HepG2 (cell line): ENCODE measurements around the gene UTP25. TPM values are rescaled to one million over a fixed set of nuclear protein-coding genes. Genes with fewer than 3 reads are reported as not detected.
A peak's percentile ranks its signal among the peaks of the same experiment; 100 is the strongest.

Source experiments
- ASH2L ChIP-seq: fragments of 300-600, 200-600 bp; sonication (generic); IDR thresholded peaks from 2 replicates; pipeline ENCODE4 v1.7.0; 2017; ENCODE audit warnings: low read depth, mild to moderate bottlenecking, moderate library complexity, mixed read lengths, low read length; ENCODE audit not compliant: insufficient read length
- CBX1 ChIP-seq: IDR thresholded peaks from one replicate; pipeline ENCODE4 v1.6.1; 2016; ENCODE audit warnings: antibody characterized with exemption, low read depth
- FOXP1 ChIP-seq, 2 experiments: fragments of 450-650 bp in 1 of 2; IDR thresholded peaks; 2 replicates each; pipeline ENCODE4 v1.6.1; 2017 to 2018; ENCODE audit warnings: antibody characterized with exemption in 1 of 2
- GATAD1 ChIP-seq: IDR thresholded peaks from 2 replicates; pipeline ENCODE4 v1.6.1; 2016; ENCODE audit warnings: missing genetic modification reagents, missing compliant biosample characterization
- GMEB2 ChIP-seq: IDR thresholded peaks from 2 replicates; pipeline ENCODE4 v1.6.1; 2016; ENCODE audit warnings: missing biosample characterization, missing genetic modification reagents, low read depth
- HMG20B ChIP-seq: conservative IDR thresholded peaks from 2 replicates; pipeline ENCODE4 v1.6.1; 2016; ENCODE audit warnings: missing genetic modification reagents, missing compliant biosample characterization
- MBNL3 ChIP-seq: fragments of 250-450 bp; sonication (Bioruptor Pico); conservative IDR thresholded peaks from 2 replicates; pipeline ENCODE4 v1.8.0; 2022; ENCODE audit warnings: mild to moderate bottlenecking, inconsistent platforms
- NFYB ChIP-seq: sonication (generic); formaldehyde crosslinking; IDR thresholded peaks from 2 replicates; pipeline ENCODE4 v1.4.0; 2020; ENCODE audit warnings: missing genetic modification reagents
- SALL1 ChIP-seq: sonication (generic); formaldehyde crosslinking; IDR thresholded peaks from 2 replicates; pipeline ENCODE4 v1.8.0; 2022; ENCODE audit warnings: mild to moderate bottlenecking, missing genetic modification reagents
- TBX3 ChIP-seq: fragments of 450-650 bp; IDR thresholded peaks from 2 replicates; pipeline ENCODE4 v1.6.1; 2017; ENCODE audit warnings: antibody characterized with exemption, mild to moderate bottlenecking, inconsistent platforms, borderline replicate concordance
- TCF12 ChIP-seq, 2 experiments: fragments of 450-650 bp in 1 of 2; sonication (generic) in 1 of 2; formaldehyde crosslinking in 1 of 2; IDR thresholded peaks; 2 replicates each; pipeline versions ENCODE4 v1.6.1 to v1.8.0; 2017 to 2022; ENCODE audit warnings: antibody characterized with exemption in 1 of 2, mild to moderate bottlenecking in 1 of 2, missing genetic modification reagents in 1 of 2, moderate library complexity in 1 of 2
- U2AF2 ChIP-seq: fragments of 200-400 bp; formaldehyde crosslinking; IDR thresholded peaks from 2 replicates; pipeline ENCODE4 v1.6.1; 2017; ENCODE audit warnings: low read depth, mild to moderate bottlenecking, low read length
- UBTF ChIP-seq: sonication (generic); formaldehyde crosslinking; IDR thresholded peaks from 2 replicates; pipeline ENCODE4 v1.4.0; 2020; ENCODE audit warnings: mild to moderate bottlenecking, missing genetic modification reagents
- YEATS2 ChIP-seq: sonication (generic); formaldehyde crosslinking; IDR thresholded peaks from 2 replicates; pipeline ENCODE4 v1.4.0; 2020; ENCODE audit warnings: missing genetic modification reagents, borderline replicate concordance
- ZBTB8A ChIP-seq: sonication (generic); formaldehyde crosslinking; IDR thresholded peaks from 2 replicates; pipeline ENCODE4 v1.4.0; 2020; ENCODE audit warnings: mild to moderate bottlenecking, low read depth, missing genetic modification reagents, borderline replicate concordance
- ZFP82 ChIP-seq: sonication (generic); formaldehyde crosslinking; IDR thresholded peaks from 2 replicates; pipeline ENCODE4 v1.5.1; 2020; ENCODE audit warnings: mild to moderate bottlenecking, missing genetic modification reagents, borderline replicate concordance
- ZNF121 ChIP-seq: sonication (generic); formaldehyde crosslinking; IDR thresholded peaks from 2 replicates; pipeline ENCODE4 v1.5.0; 2020; ENCODE audit warnings: mild to moderate bottlenecking, missing genetic modification reagents
- ZNF263 ChIP-seq: sonication (generic); formaldehyde crosslinking; IDR thresholded peaks from 2 replicates; pipeline ENCODE4 v1.4.0; 2020; ENCODE audit warnings: missing genetic modification reagents
- ZNF460 ChIP-seq: sonication (generic); formaldehyde crosslinking; IDR thresholded peaks from 2 replicates; pipeline ENCODE4 v1.5.1; 2020; ENCODE audit warnings: missing genetic modification reagents, mild to moderate bottlenecking, borderline replicate concordance
- ZNF549 ChIP-seq: sonication (generic); formaldehyde crosslinking; IDR thresholded peaks from 2 replicates; pipeline ENCODE4 v1.5.0; 2020; ENCODE audit warnings: missing genetic modification reagents
- ZNF800 ChIP-seq: sonication (generic); formaldehyde crosslinking; IDR thresholded peaks from 2 replicates; pipeline ENCODE4 v1.4.0; 2020; ENCODE audit warnings: missing genetic modification reagents
- polyA plus RNA-seq, 8 experiments: library from polyadenylated mRNA; depleted of rRNA in 3 of 8; stranded (reverse) in 7 of 8; unstranded in 1 of 8; fragments of >200 nt; fragmentation: Illumina TruSeq in 4 of 8; extraction: Trizol in 4 of 8; gene quantifications; 2 replicates each; pipeline versions ENCODE4 v1.2.1 to v1.2.3, GENCODE V29; 2011 to 2016; ENCODE audit warnings: low read depth in 4 of 8, missing spikeins in 1 of 8, mixed read lengths in 1 of 8; ENCODE audit not compliant: insufficient read depth in 1 of 8
- total RNA-seq, 5 experiments: library from RNA; depleted of rRNA; stranded (reverse); fragments of >200 nt; fragmentation: Illumina TruSeq; extraction: Trizol; gene quantifications; 2 replicates each; pipeline ENCODE4 v1.2.3, GENCODE V29; 2016; ENCODE audit warnings: low read depth in 1 of 5
- TF ChIP-seq, protein P1 (sequence below): sonication (generic); formaldehyde crosslinking; IDR thresholded peaks from 2 replicates; pipeline ENCODE4 v1.4.0; 2020; ENCODE audit warnings: missing genetic modification reagents

The UTP25 gene
- total and polyA plus RNA-seq, 2 of the 13 experiments (the other 11 are each of a cell fraction or from before 2014, with no cell fraction given), result 4.8 to 5.7 TPM

DNA sequence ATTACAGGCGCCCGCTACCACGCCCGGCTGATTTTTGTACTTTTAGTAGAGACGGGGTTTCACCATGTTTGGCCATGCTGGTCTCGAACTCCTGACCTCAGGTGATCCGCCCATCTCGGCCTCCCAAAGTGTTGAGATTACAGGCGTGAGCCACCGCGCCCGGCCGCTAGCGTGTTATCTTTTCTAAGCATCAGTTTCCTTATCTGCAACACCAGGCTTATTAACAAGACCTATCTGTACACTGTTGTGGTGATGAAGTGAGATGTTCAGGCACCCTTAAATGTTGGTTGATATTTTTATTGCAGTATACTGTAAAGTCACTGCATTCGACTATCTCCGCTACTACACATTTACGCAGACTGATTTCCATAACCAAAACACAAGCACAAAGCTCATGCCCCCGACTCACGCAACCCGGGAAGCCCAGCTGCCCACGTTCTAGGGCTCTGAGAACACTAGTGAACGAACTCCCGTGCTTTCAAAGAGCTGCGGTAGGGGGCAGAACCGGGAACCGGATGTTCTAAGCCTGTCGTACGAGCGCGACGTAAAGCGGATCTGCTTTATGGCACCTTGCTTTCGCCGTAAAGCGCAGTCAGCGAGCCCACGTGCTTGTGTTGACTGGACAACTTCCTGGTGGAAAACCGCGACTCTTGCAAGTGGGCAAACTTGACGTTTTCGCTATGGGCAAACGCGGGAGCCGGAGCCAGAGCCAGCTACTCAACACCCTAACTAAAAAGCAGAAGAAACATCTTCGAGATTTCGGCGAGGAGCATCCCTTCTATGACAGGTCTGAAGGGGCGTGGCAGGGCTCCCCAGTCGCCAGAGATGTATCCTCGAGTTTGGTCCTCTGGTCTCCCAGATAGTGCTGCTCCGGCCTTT lies at the start of gene UTP25 (continued):
- TF ChIP-seq ZFP82 (CRISPR knock-in tag) (no peak), YEATS2 (CRISPR knock-in tag) (peak; percentile 96), CBX1 (peak; percentile 76), ZBTB8A (CRISPR knock-in tag) (no peak), ZNF549 (CRISPR knock-in tag) (no peak), ZNF263 (CRISPR knock-in tag) (no peak), TBX3 (no peak), ZNF460 (CRISPR knock-in tag) (no peak), ZNF121 (CRISPR knock-in tag) (no peak), MBNL3 (no peak), SALL1 (CRISPR knock-in tag) (peak; percentile 88), HMG20B (CRISPR knock-in tag) (no peak), ZNF800 (CRISPR knock-in tag) (no peak), TCF12 (IDR thresholded peaks at IDR 0.05) (no peak), TCF12 (CRISPR knock-in tag; IDR thresholded peaks at IDR 0.05) (no peak), GATAD1 (peak; percentile 97), GMEB2 (CRISPR knock-in tag) (no peak), ASH2L (peak; percentile 64), U2AF2 (no peak), FOXP1 (IDR thresholded peaks at IDR 0.05) (no peak), FOXP1 (CRISPR knock-in tag; IDR thresholded peaks at IDR 0.05) (no peak; the same call in 1 of the 2 replicates), UBTF (CRISPR knock-in tag) (no peak; the same call in 1 of the 2 replicates), NFYB (CRISPR knock-in tag) (no peak)
- TF ChIP-seq, protein P1, sequence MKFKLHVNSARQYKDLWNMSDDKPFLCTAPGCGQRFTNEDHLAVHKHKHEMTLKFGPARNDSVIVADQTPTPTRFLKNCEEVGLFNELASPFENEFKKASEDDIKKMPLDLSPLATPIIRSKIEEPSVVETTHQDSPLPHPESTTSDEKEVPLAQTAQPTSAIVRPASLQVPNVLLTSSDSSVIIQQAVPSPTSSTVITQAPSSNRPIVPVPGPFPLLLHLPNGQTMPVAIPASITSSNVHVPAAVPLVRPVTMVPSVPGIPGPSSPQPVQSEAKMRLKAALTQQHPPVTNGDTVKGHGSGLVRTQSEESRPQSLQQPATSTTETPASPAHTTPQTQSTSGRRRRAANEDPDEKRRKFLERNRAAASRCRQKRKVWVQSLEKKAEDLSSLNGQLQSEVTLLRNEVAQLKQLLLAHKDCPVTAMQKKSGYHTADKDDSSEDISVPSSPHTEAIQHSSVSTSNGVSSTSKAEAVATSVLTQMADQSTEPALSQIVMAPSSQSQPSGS (CRISPR knock-in tag), result peak; percentile 66; the same call in 1 of the 2 replicates
